ENCODE results near the gene UGT1A6.
"Not testable (repeated sequence)": the region's sequence is repeated elsewhere in the genome, so short reads cannot be mapped to it uniquely, and the experiment has no call there.

UGT1A6 gene

DNA sequence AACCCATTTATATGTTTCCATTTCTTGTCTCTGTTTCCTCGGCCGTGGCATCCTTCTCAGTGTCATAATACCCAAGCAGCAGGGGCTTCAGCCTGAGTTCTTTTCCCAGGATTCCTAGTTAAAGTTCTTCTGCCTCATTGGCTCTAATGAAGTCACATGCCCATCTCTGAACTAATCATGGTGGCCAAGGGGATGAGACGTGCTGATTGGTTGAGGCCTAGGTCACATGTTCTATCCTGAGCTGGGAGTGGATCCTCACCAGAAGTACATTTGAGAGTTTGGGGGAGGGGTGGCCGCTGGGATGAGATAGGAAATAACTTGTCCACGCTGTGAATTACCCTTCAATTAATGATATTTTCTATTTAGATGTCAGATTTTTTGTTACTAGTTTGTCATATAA, 16.3 kb downstream of the UGT1A6 start:
- TF ChIP-seq, protein P1, sequence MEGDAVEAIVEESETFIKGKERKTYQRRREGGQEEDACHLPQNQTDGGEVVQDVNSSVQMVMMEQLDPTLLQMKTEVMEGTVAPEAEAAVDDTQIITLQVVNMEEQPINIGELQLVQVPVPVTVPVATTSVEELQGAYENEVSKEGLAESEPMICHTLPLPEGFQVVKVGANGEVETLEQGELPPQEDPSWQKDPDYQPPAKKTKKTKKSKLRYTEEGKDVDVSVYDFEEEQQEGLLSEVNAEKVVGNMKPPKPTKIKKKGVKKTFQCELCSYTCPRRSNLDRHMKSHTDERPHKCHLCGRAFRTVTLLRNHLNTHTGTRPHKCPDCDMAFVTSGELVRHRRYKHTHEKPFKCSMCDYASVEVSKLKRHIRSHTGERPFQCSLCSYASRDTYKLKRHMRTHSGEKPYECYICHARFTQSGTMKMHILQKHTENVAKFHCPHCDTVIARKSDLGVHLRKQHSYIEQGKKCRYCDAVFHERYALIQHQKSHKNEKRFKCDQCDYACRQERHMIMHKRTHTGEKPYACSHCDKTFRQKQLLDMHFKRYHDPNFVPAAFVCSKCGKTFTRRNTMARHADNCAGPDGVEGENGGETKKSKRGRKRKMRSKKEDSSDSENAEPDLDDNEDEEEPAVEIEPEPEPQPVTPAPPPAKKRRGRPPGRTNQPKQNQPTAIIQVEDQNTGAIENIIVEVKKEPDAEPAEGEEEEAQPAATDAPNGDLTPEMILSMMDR (IDR thresholded peaks at IDR 0.05; ENCODE audit: low read depth, low read length) = no peak
- no peak for DNase-seq (ENCODE audit: extremely low read depth, low read depth)

DNA sequence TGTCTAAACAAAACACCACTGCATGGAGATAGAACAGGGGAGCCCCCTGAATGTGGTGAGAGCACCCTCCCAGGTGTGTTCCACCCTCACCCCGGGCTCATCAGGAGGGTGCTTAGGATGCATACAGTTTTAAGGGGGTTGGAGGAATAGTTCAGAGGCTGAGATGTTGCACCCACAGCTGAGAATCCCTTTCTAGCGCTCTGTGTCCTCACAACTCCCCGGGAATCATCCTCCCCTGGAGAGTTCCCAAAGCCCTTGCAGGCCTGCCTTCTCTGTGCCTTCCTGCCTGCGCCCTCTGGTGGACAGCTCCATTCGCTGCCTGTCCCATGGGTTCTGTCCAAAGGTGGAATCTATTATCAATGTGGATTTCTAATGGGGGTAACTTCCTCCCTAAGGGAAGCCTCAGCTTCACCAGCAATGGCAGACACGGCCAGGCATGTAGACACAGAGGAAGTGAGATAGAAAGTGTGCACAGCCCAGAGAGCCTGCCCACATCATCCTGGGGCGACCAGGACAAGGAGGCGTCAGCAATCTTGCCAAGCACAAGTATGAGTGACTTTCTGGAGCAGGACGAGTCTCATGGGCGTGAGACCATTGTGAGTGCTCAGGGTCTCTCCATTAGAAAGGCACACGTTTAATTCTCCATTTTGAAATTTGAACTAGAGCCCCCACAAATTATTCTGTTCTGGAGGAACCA, 18.8 kb downstream of the UGT1A6 start:
- peak; percentile 38 for DNase-seq (ENCODE audit: extremely low read depth, low read depth)

DNA sequence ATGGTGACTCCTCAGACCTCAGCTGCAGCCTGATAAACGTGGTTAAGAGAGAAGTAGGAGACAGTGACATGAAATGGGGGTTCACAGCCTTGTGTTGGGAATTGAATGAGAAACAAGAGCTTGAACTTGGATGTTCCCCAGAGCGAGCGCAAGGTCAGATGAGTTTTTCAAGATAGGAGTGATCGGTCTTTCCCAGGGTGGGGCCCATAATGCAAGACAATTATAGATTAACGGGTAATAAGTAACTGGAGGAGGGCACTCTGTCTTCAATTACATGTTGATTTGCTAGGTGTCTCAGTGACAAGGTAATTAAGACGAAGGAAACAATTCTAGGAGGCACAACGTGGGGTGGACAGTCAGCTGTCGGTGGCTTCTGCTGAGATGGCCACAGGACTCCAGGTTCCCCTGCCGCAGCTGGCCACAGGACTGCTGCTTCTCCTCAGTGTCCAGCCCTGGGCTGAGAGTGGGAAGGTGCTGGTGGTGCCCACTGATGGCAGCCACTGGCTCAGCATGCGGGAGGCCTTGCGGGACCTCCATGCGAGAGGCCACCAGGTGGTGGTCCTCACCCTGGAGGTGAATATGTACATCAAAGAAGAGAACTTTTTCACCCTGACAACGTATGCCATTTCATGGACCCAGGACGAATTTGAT, 20.0 kb downstream of the UGT1A6 start, which contains the start of gene UGT1A5:
Gene UGT1A5 (plus strand): TSS at position 297 of the 651 bp plus-strand sequence. CDS start 85 bp downstream, at position 382.
- TF ChIP-seq, protein P1 (IDR thresholded peaks at IDR 0.05; ENCODE audit: low read depth, low read length) = no peak
- DNase-seq (ENCODE audit: extremely low read depth, low read depth) = no peak

More for the DNA sequence above, 18.8 kb downstream of the UGT1A6 start:
- TF ChIP-seq, protein P1 (IDR thresholded peaks at IDR 0.05; ENCODE audit: low read depth, low read length) = peak; percentile 95

DNA sequence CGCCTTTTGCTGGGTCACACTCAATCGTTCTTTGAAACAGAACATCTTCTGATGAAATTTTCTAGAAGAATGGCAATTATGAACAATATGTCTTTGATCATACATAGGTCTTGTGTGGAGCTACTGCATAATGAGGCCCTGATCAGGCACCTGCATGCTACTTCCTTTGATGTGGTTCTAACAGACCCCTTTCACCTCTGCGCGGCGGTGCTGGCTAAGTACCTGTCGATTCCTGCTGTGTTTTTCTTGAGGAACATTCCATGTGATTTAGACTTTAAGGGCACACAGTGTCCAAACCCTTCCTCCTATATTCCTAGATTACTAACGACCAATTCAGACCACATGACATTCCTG, 20.5 kb downstream of the UGT1A6 start:
- DNase-seq (ENCODE audit: extremely low read depth, low read depth) = no peak
- TF ChIP-seq, protein P1 (IDR thresholded peaks at IDR 0.05; ENCODE audit: low read depth, low read length) = no peak

DNA sequence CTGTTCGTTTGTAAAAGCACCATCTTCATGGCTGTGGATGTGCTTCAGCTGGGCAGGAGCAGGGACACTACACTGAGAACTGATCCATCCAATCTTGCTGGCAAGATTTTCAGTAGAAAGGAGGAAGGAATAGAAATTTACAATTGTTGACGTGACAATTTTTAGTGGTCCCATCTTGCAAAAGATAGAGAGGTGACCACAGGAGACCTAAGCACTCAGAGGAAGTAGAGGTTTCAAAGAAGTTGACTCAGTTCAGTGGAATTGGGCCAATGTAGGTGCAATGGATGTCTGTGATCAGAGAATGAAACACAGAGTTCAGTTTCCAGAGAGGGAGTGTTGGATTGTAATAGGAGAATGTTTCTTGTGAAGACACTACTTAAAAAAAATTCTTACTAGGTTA, 21.4 kb downstream of the UGT1A6 start:
- DNase-seq (ENCODE audit: extremely low read depth, low read depth) = no peak
- TF ChIP-seq, protein P1 (IDR thresholded peaks at IDR 0.05; ENCODE audit: low read depth, low read length) = no peak

DNA sequence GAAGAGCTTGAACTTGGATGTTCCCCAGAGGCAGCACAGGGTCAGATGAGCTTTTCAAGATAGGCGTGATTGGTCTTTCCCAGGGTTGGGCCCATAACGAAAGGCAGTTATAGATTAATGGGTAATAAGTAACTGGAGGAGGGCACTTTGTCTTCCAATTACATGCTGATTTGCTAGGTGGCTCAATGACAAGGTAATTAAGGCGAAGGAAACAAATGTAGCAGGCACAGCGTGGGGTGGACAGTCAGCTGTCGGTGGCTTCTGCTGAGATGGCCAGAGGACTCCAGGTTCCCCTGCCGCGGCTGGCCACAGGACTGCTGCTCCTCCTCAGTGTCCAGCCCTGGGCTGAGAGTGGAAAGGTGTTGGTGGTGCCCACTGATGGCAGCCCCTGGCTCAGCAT, 25.9 kb downstream of the UGT1A6 start, which contains the start of gene UGT1A4:
Gene UGT1A4 (plus strand): TSS at position 185 of the 400 bp plus-strand sequence. CDS start 85 bp downstream, at position 270.
- TF ChIP-seq, protein P1 (IDR thresholded peaks at IDR 0.05; ENCODE audit: low read depth, low read length) = no peak

DNA sequence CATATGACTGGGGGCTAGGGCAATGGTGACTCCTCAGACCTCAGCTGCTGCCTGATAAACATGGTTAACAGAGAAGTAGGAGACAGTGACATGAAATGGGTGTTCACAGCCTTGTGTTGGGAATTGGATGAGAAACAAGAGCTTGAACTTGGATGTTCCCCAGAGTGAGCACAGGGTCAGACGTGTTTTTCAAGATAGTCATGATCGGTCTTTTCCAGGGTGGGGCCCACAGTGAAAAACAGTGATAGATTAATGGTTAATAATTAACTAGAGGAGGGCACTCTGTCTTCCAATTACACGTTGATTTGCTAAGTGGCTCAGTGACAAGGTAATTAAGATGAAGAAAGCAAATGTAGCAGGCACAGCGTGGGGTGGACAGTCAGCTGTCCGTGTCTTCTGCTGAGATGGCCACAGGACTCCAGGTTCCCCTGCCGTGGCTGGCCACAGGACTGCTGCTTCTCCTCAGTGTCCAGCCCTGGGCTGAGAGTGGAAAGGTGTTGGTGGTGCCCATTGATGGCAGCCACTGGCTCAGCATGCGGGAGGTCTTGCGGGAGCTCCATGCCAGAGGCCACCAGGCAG, 36.1 kb downstream of the UGT1A6 start, which contains the start of gene UGT1A3:
Gene UGT1A3 (plus strand): TSS at position 320 of the 579 bp plus-strand sequence. CDS start 85 bp downstream, at position 405.
- DNase-seq (ENCODE audit: extremely low read depth, low read depth) = no peak
- TF ChIP-seq, protein P1 (IDR thresholded peaks at IDR 0.05; ENCODE audit: low read depth, low read length) = no peak

More for the DNA sequence above, 25.9 kb downstream of the UGT1A6 start, which contains the start of gene UGT1A4:
- no peak for DNase-seq (ENCODE audit: extremely low read depth, low read depth)

DNA sequence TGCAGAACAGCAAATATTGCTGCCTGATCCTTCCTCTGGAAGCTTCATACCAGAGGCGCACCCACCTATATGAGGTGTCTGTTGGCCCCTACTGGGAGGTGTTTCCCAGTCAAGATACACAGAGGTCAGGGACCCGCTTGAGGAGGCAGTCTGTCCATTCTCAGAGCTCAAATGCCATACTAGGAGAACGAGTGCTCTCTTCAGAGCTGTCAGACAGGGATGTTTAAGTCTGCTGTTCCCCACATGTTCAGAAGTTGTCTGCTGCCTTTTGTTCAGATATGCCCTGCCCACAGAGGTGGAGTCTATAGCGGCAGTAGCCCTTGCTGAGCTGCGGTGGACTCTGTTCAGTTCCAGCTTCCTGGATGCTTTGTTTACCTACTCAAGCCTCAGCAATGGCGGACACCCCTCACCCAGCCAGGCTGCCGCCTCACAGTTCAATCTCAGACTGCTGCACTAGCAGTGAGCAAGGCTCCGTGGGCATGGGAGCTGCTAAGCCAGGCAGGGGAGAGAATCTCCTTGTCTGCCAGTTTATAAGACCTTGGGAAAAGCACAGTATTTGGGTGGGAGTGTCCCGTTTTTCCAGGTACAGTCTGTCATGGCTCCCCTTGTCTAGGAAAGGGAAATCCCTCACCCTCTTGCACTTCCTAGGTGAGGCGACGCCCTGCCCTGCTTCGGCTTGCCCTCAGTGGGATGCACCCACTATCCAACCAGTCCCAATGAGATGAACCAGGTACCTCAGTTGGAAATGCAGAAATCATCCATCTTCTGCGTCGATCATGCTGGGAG, 44.4 kb downstream of the UGT1A6 start:
- not testable (repeated sequence) for DNase-seq (ENCODE audit: extremely low read depth, low read depth)

Data from AG09319 (cell line).